Chondrocyte (in vitro differentiated cells): Measurements from ENCODE around the gene PTPN7. TPM values are rescaled to one million over a fixed set of nuclear protein-coding genes. Genes with fewer than 3 reads are reported as not detected.
"Not testable (repeated sequence)": the region's sequence is repeated elsewhere in the genome, so short reads cannot be mapped to it uniquely, and the experiment has no call there.

Experiments used
- DNase-seq: peaks from one replicate; pipeline ENCODE4 v3.0.0; 2021; ENCODE audit warnings: mixed read lengths, low spot score
- H3K27ac Mint-ChIP-seq: one replicate; pipeline ENCODE4 v1.8.0; 2021; ENCODE audit warnings: mild to moderate bottlenecking, moderate library complexity, mixed read lengths; ENCODE audit not compliant: unreplicated experiment
- H3K27me3 Mint-ChIP-seq: 2 replicates; pipeline ENCODE4 v1.8.0; 2021; ENCODE audit warnings: low read depth, mixed read lengths
- H3K36me3 Mint-ChIP-seq: 2 replicates; pipeline ENCODE4 v1.8.0; 2021; ENCODE audit warnings: low read depth, mixed read lengths
- H3K4me1 Mint-ChIP-seq: 2 replicates; pipeline ENCODE4 v1.8.0; 2021; ENCODE audit warnings: low read depth, mild to moderate bottlenecking, mixed read lengths
- H3K4me3 Mint-ChIP-seq: one replicate; pipeline ENCODE4 v1.8.0; 2021; ENCODE audit warnings: mild to moderate bottlenecking, moderate library complexity, mixed read lengths; ENCODE audit not compliant: unreplicated experiment
- H3K9me3 Mint-ChIP-seq: 2 replicates; pipeline ENCODE4 v1.8.0; 2021; ENCODE audit warnings: low read depth, mixed read lengths
- CTCF ChIP-seq: fragments of 200-600 bp; sonication (generic); IDR thresholded peaks from 2 replicates; pipeline ENCODE4 v1.5.0; 2021; ENCODE audit warnings: antibody characterized with exemption, mild to moderate bottlenecking, moderate library complexity
- total RNA-seq: library from RNA; stranded (reverse); gene quantifications from 3 replicates; pipeline ENCODE4 v1.2.1, GENCODE V29; 2021

PTPN7 gene
- total RNA-seq, 1 donor from 2014 or later: not detected

GRCh38 chr1:202172015-202172355 is 11.6 kb upstream of the PTPN7 start:
- Mint-ChIP-seq H3K36me3 (no peaks in the 10 kb centered on the region), H3K27me3 (no peaks in the 10 kb centered on the region), H3K4me1 (no peaks in the 10 kb centered on the region), H3K9me3 (no peaks in the 10 kb centered on the region), H3K4me3 (no peak overlapping the region), H3K27ac (no peak overlapping the region)
- no peak for TF ChIP-seq CTCF
- no peak for DNase-seq

- Mint-ChIP-seq H3K27me3 (no peaks in the 10 kb centered on the region), H3K4me3 (no peak overlapping the region), H3K4me1 (no peaks in the 10 kb centered on the region), H3K27ac (no peak overlapping the region), H3K9me3 (no peaks in the 10 kb centered on the region), H3K36me3 (no peaks in the 10 kb centered on the region)
- no peak for TF ChIP-seq CTCF
- DNase-seq: no peak
These were observed 11.1 kb upstream of the PTPN7 start for GRCh38 chr1:202171292-202172014.

- H3K9me3 Mint-ChIP-seq: no peaks in the 10 kb centered on the region
- H3K4me1 Mint-ChIP-seq: no peaks in the 10 kb centered on the region
- DNase-seq: no peak
- TF ChIP-seq CTCF: no peak
- H3K27me3 Mint-ChIP-seq: no peaks in the 10 kb centered on the region
- no peak overlapping the region for H3K27ac Mint-ChIP-seq
- H3K4me3 Mint-ChIP-seq: no peak overlapping the region
- H3K36me3 Mint-ChIP-seq: no peaks in the 10 kb centered on the region
These were observed 10.3 kb upstream of the PTPN7 start for GRCh38 chr1:202170726-202171125.

GRCh38 chr1:202168861-202169260 is 8.5 kb upstream of the PTPN7 start:
- no peak for TF ChIP-seq CTCF
- H3K9me3 Mint-ChIP-seq: no peaks in the 10 kb centered on the region
- no peak overlapping the region for H3K4me3 Mint-ChIP-seq
- no peak for DNase-seq
- H3K27me3 Mint-ChIP-seq: no peaks in the 10 kb centered on the region
- H3K4me1 Mint-ChIP-seq: no peaks in the 10 kb centered on the region
- H3K36me3 Mint-ChIP-seq: no peaks in the 10 kb centered on the region
- H3K27ac Mint-ChIP-seq: no peak overlapping the region

- TF ChIP-seq CTCF: no peak
- DNase-seq: no peak
- H3K36me3 Mint-ChIP-seq: no peaks in the 10 kb centered on the region
- no peak overlapping the region for H3K4me3 Mint-ChIP-seq
- no peaks in the 10 kb centered on the region for H3K4me1 Mint-ChIP-seq
- H3K27ac Mint-ChIP-seq: no peak overlapping the region
- H3K9me3 Mint-ChIP-seq: no peaks in the 10 kb centered on the region
- H3K27me3 Mint-ChIP-seq: peaks cover under 1% of the 10 kb centered on the region
These were observed 7.5 kb upstream of the PTPN7 start for GRCh38 chr1:202167708-202168415.

GRCh38 chr1:202167054-202167453 is 6.7 kb upstream of the PTPN7 start:
- not testable (repeated sequence) for H3K27ac Mint-ChIP-seq, H3K4me1 Mint-ChIP-seq, H3K27me3 Mint-ChIP-seq, DNase-seq, H3K36me3 Mint-ChIP-seq, H3K4me3 Mint-ChIP-seq, H3K9me3 Mint-ChIP-seq
